ENCODE measurements around the gene PRKAR2B. TPM values are rescaled to one million over a fixed set of nuclear protein-coding genes. Genes with fewer than 3 reads are reported as not detected.
A peak's percentile ranks its signal among the peaks of the same experiment; 100 is the strongest.

Gene PRKAR2B
- total RNA-seq, 4 donors from 2014 or later, result 97.3 to 411 (median 236) TPM

- no peak for TF ChIP-seq CTCF (IDR thresholded peaks at IDR 0.05)
- ATAC-seq (ENCODE audit: low FRiP score) (no peak), DNase-seq (ENCODE audit: low spot score) (no peak)
These were observed 103.2 kb downstream of the PRKAR2B start for GRCh38 chr7:107147464-107148393.

- no peak for DNase-seq (ENCODE audit: low spot score)
- ATAC-seq (ENCODE audit: low FRiP score), result no peak
- TF ChIP-seq CTCF (IDR thresholded peaks at IDR 0.05), result no peak
These were observed 104.2 kb downstream of the PRKAR2B start for GRCh38 chr7:107148721-107149120.

- DNase-seq (ENCODE audit: low spot score) (no peak), ATAC-seq (ENCODE audit: low FRiP score) (no peak)
- TF ChIP-seq CTCF (IDR thresholded peaks at IDR 0.05), result no peak
These were observed 105.4 kb downstream of the PRKAR2B start for GRCh38 chr7:107149863-107150262.

GRCh38 chr7:107150375-107151073, 106.0 kb downstream of the PRKAR2B start:
- no peak for TF ChIP-seq CTCF (IDR thresholded peaks at IDR 0.05)
- DNase-seq (ENCODE audit: low spot score) (peak; percentile 93), ATAC-seq (ENCODE audit: low FRiP score) (no peak)

GRCh38 chr7:107151538-107151937, 107.0 kb downstream of the PRKAR2B start:
- no peak for TF ChIP-seq CTCF (IDR thresholded peaks at IDR 0.05)
- ATAC-seq (ENCODE audit: low FRiP score), result no peak
- DNase-seq (ENCODE audit: low spot score), result no peak

- TF ChIP-seq CTCF (IDR thresholded peaks at IDR 0.05), result no peak
- no peak for DNase-seq (ENCODE audit: low spot score)
- peak; percentile 51 for ATAC-seq (ENCODE audit: low FRiP score)
These were observed 107.5 kb downstream of the PRKAR2B start for GRCh38 chr7:107152011-107152410.

Data from omental fat pad (tissue), 4 donors.